HEK293 (cell line): ENCODE data around the gene CNGB1.

Experiments used
- REST ChIP-seq: fragments of 450-650 bp; formaldehyde crosslinking; IDR thresholded peaks from 2 replicates; pipeline ENCODE4 v1.5.1; 2016; ENCODE audit warnings: missing biosample characterization, missing genetic modification characterization
- ZNF692 ChIP-seq: fragments of 450-650 bp; formaldehyde crosslinking; IDR thresholded peaks from 2 replicates; pipeline ENCODE4 v1.5.1; 2016; ENCODE audit warnings: missing biosample characterization, missing genetic modification characterization
- TF ChIP-seq, protein P1 (sequence below): fragments of 450-650 bp; formaldehyde crosslinking; IDR thresholded peaks from 2 replicates; pipeline ENCODE4 v1.5.1; 2016; ENCODE audit warnings: missing biosample characterization, missing genetic modification characterization

GRCh38 chr16:57951204-57951960, 19.5 kb downstream of the CNGB1 start:
- TF ChIP-seq, protein P1, sequence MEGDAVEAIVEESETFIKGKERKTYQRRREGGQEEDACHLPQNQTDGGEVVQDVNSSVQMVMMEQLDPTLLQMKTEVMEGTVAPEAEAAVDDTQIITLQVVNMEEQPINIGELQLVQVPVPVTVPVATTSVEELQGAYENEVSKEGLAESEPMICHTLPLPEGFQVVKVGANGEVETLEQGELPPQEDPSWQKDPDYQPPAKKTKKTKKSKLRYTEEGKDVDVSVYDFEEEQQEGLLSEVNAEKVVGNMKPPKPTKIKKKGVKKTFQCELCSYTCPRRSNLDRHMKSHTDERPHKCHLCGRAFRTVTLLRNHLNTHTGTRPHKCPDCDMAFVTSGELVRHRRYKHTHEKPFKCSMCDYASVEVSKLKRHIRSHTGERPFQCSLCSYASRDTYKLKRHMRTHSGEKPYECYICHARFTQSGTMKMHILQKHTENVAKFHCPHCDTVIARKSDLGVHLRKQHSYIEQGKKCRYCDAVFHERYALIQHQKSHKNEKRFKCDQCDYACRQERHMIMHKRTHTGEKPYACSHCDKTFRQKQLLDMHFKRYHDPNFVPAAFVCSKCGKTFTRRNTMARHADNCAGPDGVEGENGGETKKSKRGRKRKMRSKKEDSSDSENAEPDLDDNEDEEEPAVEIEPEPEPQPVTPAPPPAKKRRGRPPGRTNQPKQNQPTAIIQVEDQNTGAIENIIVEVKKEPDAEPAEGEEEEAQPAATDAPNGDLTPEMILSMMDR: no peak
- TF ChIP-seq REST (tag by site-specific recombination): no peak
- no peak for TF ChIP-seq ZNF692 (tag by site-specific recombination)
